K562 (cell line): ENCODE data around the gene RAD23B. TPM values are rescaled to one million over a fixed set of nuclear protein-coding genes. Genes with fewer than 3 reads are reported as not detected.

Experiments used
- ATAC-seq: fragments of 200-7000 bp; cut with Tn5 transposase; 3 replicates; pipeline ENCODE4 v1.9.1; 2020; ENCODE audit warnings: moderate library complexity
- BruUV-seq: library from RNA; stranded (reverse); fragments of 400-500 nt; replicated peaks from 2 replicates; lab custom pipeline; 2021; lab: Mats Ljungman, UMichigan
- CTCF ChIA-PET: fragments of 300-600 bp; formaldehyde crosslinking; extraction: SDS; loops from one replicate; lab custom pipeline; 2021; ENCODE audit warnings: low intra/inter-chr PET ratio; lab: Yijun Ruan, JAX
- POLR2A ChIA-PET: fragments of 300-600, 350-650 bp; sonication (Branson Sonifier 250); formaldehyde crosslinking; extraction: SDS; loops from one replicate; lab custom pipeline; 2021; ENCODE audit warnings: antibody characterized with exemption, inconsistent platforms; lab: Yijun Ruan, JAX
- DNase-seq, 4 experiments: peaks; one replicate each; pipeline versions ENCODE4 v3.0.0 to v3.0.0-alpha.2; 2011 to 2018; ENCODE audit warnings: low spot score in 3 of 4, mixed read lengths in 3 of 4; ENCODE audit errors: extremely low read depth in 1 of 4
- FAIRE-seq: peaks from 2 replicates; lab custom pipeline; 2011; peaks lifted over from hg19 to GRCh38; lab: Jason Lieb, UNC
- H2AFZ ChIP-seq: 2 replicates; pipeline ENCODE4 v1.6.0; 2011; ENCODE audit warnings: low read depth, low read length, control low read depth, inconsistent platforms
- H3K27ac ChIP-seq: fragments of 200-600 bp; 3 replicates; pipeline ENCODE4 v1.8.0; 2011; ENCODE audit warnings: low read depth, mild to moderate bottlenecking, control low read depth, inconsistent platforms, low read length, moderate library complexity, mixed read lengths; ENCODE audit errors: extremely low read depth
- H3K27me3 ChIP-seq, 2 experiments: fragments of 300-600 bp in 1 of 2; 2 replicates in 1 of 2; 3 replicates in 1 of 2; pipeline versions ENCODE4 v1.6.0 to v1.8.0; 2011; ENCODE audit warnings: inconsistent platforms in 2 of 2, low read length in 2 of 2, mild to moderate bottlenecking in 1 of 2, mixed read lengths in 1 of 2, moderate library complexity in 1 of 2; ENCODE audit not compliant: control insufficient read depth in 2 of 2, insufficient read depth in 2 of 2
- H3K36me3 ChIP-seq: fragments of 300-600 bp; 3 replicates; pipeline ENCODE4 v1.8.0; 2011; ENCODE audit warnings: mild to moderate bottlenecking, low read length, inconsistent platforms; ENCODE audit not compliant: control insufficient read depth, insufficient read depth
- H3K4me1 ChIP-seq, 2 experiments: fragments of 200-600 bp in 1 of 2; replicated peaks in 1 of 2; 2 replicates in 1 of 2; 3 replicates in 1 of 2; pipeline versions ENCODE4 v1.5.1 to v1.8.0; 2011; ENCODE audit warnings: inconsistent platforms in 2 of 2, low read length in 2 of 2, mild to moderate bottlenecking in 1 of 2, mixed read lengths in 1 of 2, moderate library complexity in 1 of 2; ENCODE audit not compliant: control insufficient read depth in 2 of 2, insufficient read depth in 2 of 2
- H3K4me2 ChIP-seq: 2 replicates; pipeline ENCODE4 v1.6.1; 2011; ENCODE audit warnings: low read length, control low read depth, inconsistent platforms, mixed read lengths; ENCODE audit not compliant: insufficient read depth
- H3K4me3 ChIP-seq: fragments of 200-600 bp; sonication (generic), shearing (Covaris generic); 2 replicates; pipeline ENCODE4 v1.5.1; 2016; ENCODE audit warnings: control low read depth, inconsistent platforms
- H3K79me2 ChIP-seq: fragments of 200-600 bp; 3 replicates; pipeline ENCODE4 v1.8.0; 2011; ENCODE audit warnings: low read length, inconsistent platforms; ENCODE audit not compliant: control insufficient read depth, insufficient read depth
- H3K9ac ChIP-seq, 2 experiments: 2 replicates each; pipeline versions ENCODE4 v1.6.0 to v1.6.1; 2011; ENCODE audit warnings: low read depth in 2 of 2, low read length in 2 of 2, control low read depth in 1 of 2, inconsistent platforms in 1 of 2, mild to moderate bottlenecking in 1 of 2, mixed read lengths in 1 of 2; ENCODE audit not compliant: insufficient read depth in 1 of 2
- H3K9me1 ChIP-seq: one replicate; pipeline ENCODE4 v1.6.0; 2011; ENCODE audit warnings: inconsistent platforms, mild to moderate bottlenecking, low read length, moderate library complexity; ENCODE audit not compliant: control insufficient read depth, insufficient read depth
- H3K9me3 ChIP-seq: replicated peaks from 2 replicates; pipeline ENCODE4 v1.5.1; 2011; ENCODE audit warnings: low read depth, low read length, inconsistent platforms; ENCODE audit not compliant: control insufficient read depth, insufficient read depth
- H4K20me1 ChIP-seq: replicated peaks from 2 replicates; pipeline ENCODE4 v1.6.1; 2011; ENCODE audit warnings: low read length, inconsistent platforms, mixed read lengths; ENCODE audit not compliant: control insufficient read depth, insufficient read depth
- C11orf30 ChIP-seq: fragments of 450-650 bp; IDR thresholded peaks from 2 replicates; pipeline ENCODE4 v1.6.1; 2016; ENCODE audit warnings: low read depth, mild to moderate bottlenecking
- E2F8 ChIP-seq: fragments of 450-650 bp; IDR thresholded peaks from 2 replicates; pipeline ENCODE4 v1.7.1; 2018; ENCODE audit warnings: mild to moderate bottlenecking, low read depth; ENCODE audit not compliant: partially characterized antibody
- MAFF ChIP-seq: IDR thresholded peaks from 2 replicates; pipeline ENCODE4 v1.6.1; 2012; ENCODE audit warnings: low read length, improper control_type of control experiment
- MAFG ChIP-seq: fragments of 450-650 bp; conservative IDR thresholded peaks from 2 replicates; pipeline ENCODE4 v1.6.1; 2016; ENCODE audit warnings: missing genetic modification characterization, missing compliant biosample characterization
- NEUROD1 ChIP-seq: fragments of 150-350 bp; IDR thresholded peaks from 2 replicates; pipeline ENCODE4 v1.6.1; 2014; ENCODE audit warnings: borderline replicate concordance, low read length, low read depth; ENCODE audit not compliant: partially characterized antibody
- RBM22 ChIP-seq: fragments of 200-400 bp; formaldehyde crosslinking; IDR thresholded peaks from 2 replicates; pipeline ENCODE4 v1.6.1; 2018; ENCODE audit warnings: low read length, low read depth; ENCODE audit not compliant: poor library complexity, severe bottlenecking
- SPI1 ChIP-seq: IDR thresholded peaks from 2 replicates; pipeline ENCODE4 v1.6.1; 2011; ENCODE audit warnings: low read depth, low read length, control low read depth, borderline replicate concordance
- TSC22D4 ChIP-seq: fragments of 450-650 bp; IDR thresholded peaks from 2 replicates; pipeline ENCODE4 v1.6.1; 2016; ENCODE audit warnings: missing genetic modification characterization, missing biosample characterization, control low read depth
- ZNF143 ChIP-seq: sonication (generic); formaldehyde crosslinking; IDR thresholded peaks from 2 replicates; pipeline ENCODE4 v1.9.0; 2022; ENCODE audit warnings: mild to moderate bottlenecking, missing genetic modification reagents
- ZNF316 ChIP-seq: fragments of 450-650 bp; IDR thresholded peaks from 2 replicates; pipeline ENCODE4 v1.6.1; 2016
- ZNF436 ChIP-seq: fragments of 250-450, 450-650 bp; sonication (Bioruptor Pico); formaldehyde crosslinking; IDR thresholded peaks from 2 replicates; pipeline ENCODE4 v1.7.0; 2020; ENCODE audit warnings: mild to moderate bottlenecking
- WGBS: fragments of 100-300 bp; shearing (Covaris generic); methylation state at CpG from one replicate; pipeline ENCODE4 v1.1.6; 2016; ENCODE audit warnings: low coverage, mixed read lengths; ENCODE audit not compliant: insufficient coverage; ENCODE audit errors: missing lambda C conversion rate; 5-methylcytosine and 5-hydroxymethylcytosine counted together
- in situ Hi-C: fragments of 300-500 bp; cut with MboI; formaldehyde crosslinking; loops from 4 replicates; pipeline ENCODE4 v1.15.0; 2018; ENCODE audit warnings: inconsistent platforms, mixed read lengths
- intact Hi-C: fragments of 100-400 bp; cut with micrococcal nuclease; formaldehyde crosslinking; loops from 2 replicates; pipeline ENCODE4 v1.14.2; 2022
- polyA plus RNA-seq, 8 experiments: library from polyadenylated mRNA; depleted of rRNA in 4 of 8; stranded (reverse) in 5 of 8; unstranded in 3 of 8; fragments of >200 nt; fragmentation: Nextera tagmentation in 2 of 8; fragmentation: Illumina TruSeq in 1 of 8; extraction: Ambion mirVana in 2 of 8; extraction: Trizol in 1 of 8; gene quantifications; 2 replicates each; pipeline versions ENCODE4 v1.2.1 to v1.2.3, GENCODE V29; 2011 to 2014; ENCODE audit warnings: inconsistent platforms in 1 of 8, missing spikeins in 1 of 8
- total RNA-seq, 7 experiments: library from RNA; depleted of rRNA in 6 of 7; stranded (reverse); fragments of >200 nt in 6 of 7; fragmentation: Illumina TruSeq in 2 of 7; extraction: Trizol in 2 of 7; gene quantifications; 2 replicates each; pipeline versions ENCODE4 v1.2.1 to v1.2.3, GENCODE V29; 2011 to 2021; ENCODE audit warnings: low replicate concordance in 1 of 7
- TF ChIP-seq, protein P1 (sequence below): fragments of 450-650 bp; IDR thresholded peaks from 2 replicates; pipeline ENCODE4 v1.7.0; 2016; ENCODE audit warnings: borderline replicate concordance

The RAD23B gene
- total and polyA plus RNA-seq, 9 of the 15 experiments (the other 6 are each of a cell fraction or from before 2014, with no cell fraction given) = 14.5 to 184 (median 114) TPM

DNA sequence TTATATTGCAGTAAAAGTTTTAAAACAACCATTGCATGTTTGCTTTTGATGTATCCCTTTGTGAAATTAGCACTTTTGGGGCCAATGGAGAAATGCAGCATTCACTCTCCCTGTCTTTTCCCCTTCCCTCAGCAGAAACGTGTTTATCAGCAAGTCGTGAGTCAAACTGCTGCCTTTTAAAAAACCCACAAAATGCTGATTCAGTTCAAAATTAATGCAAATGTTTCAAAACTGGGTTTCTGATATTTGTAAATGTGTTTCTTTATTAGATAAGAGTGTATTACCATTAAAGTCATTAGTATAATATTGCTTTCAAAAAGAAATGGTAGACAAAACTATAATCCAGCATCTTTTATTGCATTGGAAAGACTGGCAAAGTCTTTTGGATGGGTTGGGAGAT, 47.3 kb downstream of the RAD23B start:
- DNase-seq = no peak
- Histone ChIP-seq H3K27me3 (no peaks in the 10 kb centered on the region), H4K20me1 (no peaks in the 10 kb centered on the region; the same call in 1 of the 2 replicates), H3K79me2 (peaks cover 26% of the 10 kb centered on the region), H3K9ac (no peak overlapping the region), H3K9me3 (no peaks in the 10 kb centered on the region; the same call in 1 of the 2 replicates), H3K36me3 (peaks cover 95% of the 10 kb centered on the region), H3K4me3 (no peak overlapping the region), H3K4me1 (no peaks in the 10 kb centered on the region), H3K9me1 (no peaks in the 10 kb centered on the region), H3K4me2 (no peak overlapping the region), H3K27ac (no peak overlapping the region), H2AFZ (no peak overlapping the region)
- no peak for ATAC-seq
- FAIRE-seq = no peak
- TSS peak; percentile 26 for BruUV-seq
- in situ Hi-C loops = no loop called here
- CTCF ChIA-PET = no interaction called here
- POLR2A ChIA-PET = no interaction called here
- intact Hi-C loops = no loop called here
- WGBS = 76% methylated on average over 2 of the region's 2 CpGs
- TF ChIP-seq ZNF316 (peak; percentile 85), ZNF436 (no peak), TSC22D4 (tag) (no peak), C11orf30 (peak; percentile 60), MAFF (peak; percentile 22; the same call in 1 of the 2 replicates), MAFG (tag) (peak; percentile 44; the same call in 1 of the 2 replicates)

DNA sequence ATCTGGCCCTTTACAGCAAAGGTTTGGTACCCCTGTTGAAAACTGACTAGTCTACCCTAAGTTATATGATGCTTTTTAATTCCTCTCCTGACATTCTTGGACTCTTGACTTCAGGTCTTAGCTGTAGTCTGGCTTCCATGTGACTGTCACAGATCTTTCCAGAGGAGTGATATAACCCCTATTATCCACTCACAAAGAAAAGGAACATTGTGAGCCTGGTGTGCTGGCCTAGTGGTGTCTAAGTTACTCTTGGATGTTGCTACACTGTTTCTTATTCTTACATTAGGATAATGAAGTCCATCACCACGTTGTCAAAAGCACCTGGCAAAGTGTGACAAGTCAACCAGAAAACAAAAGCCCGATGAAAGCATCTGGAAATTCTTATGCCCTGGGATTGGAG, 49.8 kb downstream of the RAD23B start:
- Histone ChIP-seq H3K27ac (no peak overlapping the region), H3K9ac (no peak overlapping the region), H3K4me1 (no peaks in the 10 kb centered on the region), H3K4me2 (no peak overlapping the region), H3K9me1 (no peaks in the 10 kb centered on the region), H4K20me1 (no peaks in the 10 kb centered on the region; the same call in 1 of the 2 replicates), H3K79me2 (peaks cover 7% of the 10 kb centered on the region; the same call in 2 of the 3 replicates), H2AFZ (no peak overlapping the region), H3K27me3 (no peaks in the 10 kb centered on the region), H3K4me3 (no peak overlapping the region), H3K9me3 (no peaks in the 10 kb centered on the region), H3K36me3 (peaks cover 90% of the 10 kb centered on the region)
- 78% methylated on average over 2 of the region's 2 CpGs for WGBS
- ATAC-seq (no peak), FAIRE-seq (no peak), DNase-seq (no peak)
- POLR2A ChIA-PET = no interaction called here
- CTCF ChIA-PET = no interaction called here
- BruUV-seq = no TSS peak
- intact Hi-C loops (no loop called here), in situ Hi-C loops (no loop called here)
- no peak for TF ChIP-seq RBM22
- no peak for TF ChIP-seq NEUROD1
- no peak for TF ChIP-seq SPI1
- TF ChIP-seq E2F8 = no peak
- no peak for TF ChIP-seq ZNF143 (CRISPR knock-in tag)
- TF ChIP-seq, protein P1, sequence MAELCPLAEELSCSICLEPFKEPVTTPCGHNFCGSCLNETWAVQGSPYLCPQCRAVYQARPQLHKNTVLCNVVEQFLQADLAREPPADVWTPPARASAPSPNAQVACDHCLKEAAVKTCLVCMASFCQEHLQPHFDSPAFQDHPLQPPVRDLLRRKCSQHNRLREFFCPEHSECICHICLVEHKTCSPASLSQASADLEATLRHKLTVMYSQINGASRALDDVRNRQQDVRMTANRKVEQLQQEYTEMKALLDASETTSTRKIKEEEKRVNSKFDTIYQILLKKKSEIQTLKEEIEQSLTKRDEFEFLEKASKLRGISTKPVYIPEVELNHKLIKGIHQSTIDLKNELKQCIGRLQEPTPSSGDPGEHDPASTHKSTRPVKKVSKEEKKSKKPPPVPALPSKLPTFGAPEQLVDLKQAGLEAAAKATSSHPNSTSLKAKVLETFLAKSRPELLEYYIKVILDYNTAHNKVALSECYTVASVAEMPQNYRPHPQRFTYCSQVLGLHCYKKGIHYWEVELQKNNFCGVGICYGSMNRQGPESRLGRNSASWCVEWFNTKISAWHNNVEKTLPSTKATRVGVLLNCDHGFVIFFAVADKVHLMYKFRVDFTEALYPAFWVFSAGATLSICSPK = no peak
